Left ventricle myocardium inferior (tissue), 1 donor: ENCODE measurements around the gene BARHL1. TPM values are rescaled to one million over a fixed set of nuclear protein-coding genes. Genes with fewer than 3 reads are reported as not detected.

Experiments
- DNase-seq: peaks from one replicate; pipeline ENCODE4 v3.0.0-alpha.2; 2020
- H3K27ac ChIP-seq: fragments of 200-600 bp; replicated peaks from 2 replicates; pipeline ENCODE4 v1.8.0; 2021
- H3K27me3 ChIP-seq: fragments of 200-600 bp; 2 replicates; pipeline ENCODE4 v1.8.0; 2021; ENCODE audit warnings: low read depth
- H3K36me3 ChIP-seq: fragments of 200-600 bp; 2 replicates; pipeline ENCODE4 v1.8.0; 2021
- H3K4me1 ChIP-seq: fragments of 200-600 bp; 2 replicates; pipeline ENCODE4 v1.8.0; 2021
- H3K4me3 ChIP-seq: fragments of 200-600 bp; 2 replicates; pipeline ENCODE4 v1.8.0; 2021; ENCODE audit warnings: mild to moderate bottlenecking, moderate library complexity
- H3K9me3 ChIP-seq: fragments of 200-600 bp; replicated peaks from 2 replicates; pipeline ENCODE4 v1.8.0; 2021
- intact Hi-C: fragments of 100-400 bp; cut with micrococcal nuclease; formaldehyde crosslinking; loops from one replicate; pipeline ENCODE4 v1.11.0; 2022
- total RNA-seq: library from RNA; stranded (reverse); fragmentation: NEBNext Ultra II Directional; extraction: Animal tissue kit (Norgen Biotek cat#: 25700); gene quantifications from one replicate; pipeline ENCODE4 v1.2.1, GENCODE V29; 2021
- TF ChIP-seq, protein P1 (sequence below): fragments of 200-600 bp; IDR thresholded peaks from 2 replicates; pipeline ENCODE4 v1.8.0; 2021; ENCODE audit warnings: antibody characterized with exemption, mild to moderate bottlenecking, borderline replicate concordance
- donor health status: DM: no; HTN: yes; CAD: no; lungs with severe emphysema.

The BARHL1 gene
- total RNA-seq, 1 donor from 2014 or later: not detected

DNA sequence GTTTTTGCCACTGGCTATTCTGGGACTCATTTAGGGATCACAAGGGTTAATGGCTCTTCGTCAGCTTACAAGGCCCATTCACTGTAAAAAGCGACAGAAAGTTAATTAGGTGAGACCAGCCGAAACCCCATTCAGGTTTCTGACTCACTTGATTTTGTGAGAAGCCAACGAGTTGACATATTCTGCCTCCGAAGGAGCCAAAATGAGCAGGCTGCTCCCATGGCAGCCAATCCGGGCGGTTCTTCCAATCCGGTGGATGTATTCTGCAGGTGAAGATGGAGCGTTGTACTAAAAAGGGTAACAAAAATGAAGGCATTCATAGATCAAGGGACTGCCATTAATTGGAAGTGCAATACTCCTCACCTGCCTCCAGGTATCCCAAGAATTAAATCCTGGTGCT is 47.7 kb downstream of the BARHL1 start:
- Histone ChIP-seq H3K27ac (no peak overlapping the region), H3K9me3 (no peaks in the 10 kb centered on the region), H3K36me3 (peaks cover 55% of the 10 kb centered on the region), H3K4me1 (no peaks in the 10 kb centered on the region), H3K27me3 (no peaks in the 10 kb centered on the region), H3K4me3 (no peak overlapping the region)
- intact Hi-C loops: no loop called here
- no peak for DNase-seq
- TF ChIP-seq, protein P1, sequence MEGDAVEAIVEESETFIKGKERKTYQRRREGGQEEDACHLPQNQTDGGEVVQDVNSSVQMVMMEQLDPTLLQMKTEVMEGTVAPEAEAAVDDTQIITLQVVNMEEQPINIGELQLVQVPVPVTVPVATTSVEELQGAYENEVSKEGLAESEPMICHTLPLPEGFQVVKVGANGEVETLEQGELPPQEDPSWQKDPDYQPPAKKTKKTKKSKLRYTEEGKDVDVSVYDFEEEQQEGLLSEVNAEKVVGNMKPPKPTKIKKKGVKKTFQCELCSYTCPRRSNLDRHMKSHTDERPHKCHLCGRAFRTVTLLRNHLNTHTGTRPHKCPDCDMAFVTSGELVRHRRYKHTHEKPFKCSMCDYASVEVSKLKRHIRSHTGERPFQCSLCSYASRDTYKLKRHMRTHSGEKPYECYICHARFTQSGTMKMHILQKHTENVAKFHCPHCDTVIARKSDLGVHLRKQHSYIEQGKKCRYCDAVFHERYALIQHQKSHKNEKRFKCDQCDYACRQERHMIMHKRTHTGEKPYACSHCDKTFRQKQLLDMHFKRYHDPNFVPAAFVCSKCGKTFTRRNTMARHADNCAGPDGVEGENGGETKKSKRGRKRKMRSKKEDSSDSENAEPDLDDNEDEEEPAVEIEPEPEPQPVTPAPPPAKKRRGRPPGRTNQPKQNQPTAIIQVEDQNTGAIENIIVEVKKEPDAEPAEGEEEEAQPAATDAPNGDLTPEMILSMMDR: no peak

DNA sequence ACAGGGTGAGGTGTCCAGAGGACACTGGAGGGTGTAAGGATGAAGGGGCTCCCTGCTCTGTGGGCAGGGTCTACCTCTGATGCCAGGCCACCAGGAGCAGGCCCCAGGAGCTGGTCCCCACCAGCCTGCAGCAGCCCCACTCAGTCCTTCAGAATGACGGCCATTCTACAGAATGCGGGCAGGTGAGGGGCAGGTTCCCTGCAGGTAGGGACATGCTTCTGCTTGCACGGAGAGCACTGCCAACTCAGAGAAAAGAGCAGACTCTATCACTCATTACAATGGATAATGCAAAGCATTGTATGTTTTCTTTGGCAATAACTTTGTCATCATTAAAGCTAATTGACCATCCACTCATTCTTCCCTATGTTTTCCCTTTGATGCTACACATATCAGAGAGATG is 48.4 kb downstream of the BARHL1 start:
- TF ChIP-seq, protein P1: no peak
- no peaks in the 10 kb centered on the region for H3K27me3 ChIP-seq

GRCh38 chr9:132631280-132631679 is 48.9 kb downstream of the BARHL1 start:
- peaks cover 47% of the 10 kb centered on the region for H3K36me3 ChIP-seq
- intact Hi-C loops: no loop called here

More for the DNA sequence above, 48.4 kb downstream of the BARHL1 start:
- DNase-seq: no peak
- Histone ChIP-seq H3K4me3 (no peak overlapping the region), H3K4me1 (no peaks in the 10 kb centered on the region), H3K9me3 (no peaks in the 10 kb centered on the region), H3K36me3 (peaks cover 48% of the 10 kb centered on the region), H3K27ac (no peak overlapping the region)
- intact Hi-C loops: no loop called here

DNA sequence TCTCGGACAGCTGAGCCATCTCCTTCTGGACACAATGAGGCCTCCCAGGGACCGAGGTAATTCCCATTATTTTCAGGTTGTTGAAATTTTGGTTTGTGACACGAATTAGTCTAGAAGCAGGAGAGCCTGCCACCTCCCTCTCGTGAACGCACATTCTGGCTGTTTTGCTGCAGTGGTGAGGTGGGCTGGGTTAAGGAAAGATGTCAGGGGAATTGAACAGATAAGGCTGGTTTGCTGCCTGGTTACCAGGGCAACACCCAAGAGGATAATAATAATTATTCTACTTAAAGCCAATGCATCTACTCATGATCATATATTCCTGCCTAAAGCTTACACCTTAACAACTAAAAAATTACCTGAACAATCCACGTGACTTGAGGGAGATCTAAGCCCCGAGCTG is 49.3 kb downstream of the BARHL1 start:
- no peaks in the 10 kb centered on the region for H3K4me1 ChIP-seq
- no peak for DNase-seq
- TF ChIP-seq, protein P1: no peak
- no peaks in the 10 kb centered on the region for H3K27me3 ChIP-seq
- intact Hi-C loops: no loop called here
- no peak overlapping the region for H3K4me3 ChIP-seq
- no peak overlapping the region for H3K27ac ChIP-seq
- no peaks in the 10 kb centered on the region for H3K9me3 ChIP-seq
- peaks cover 51% of the 10 kb centered on the region for H3K36me3 ChIP-seq

More at GRCh38 chr9:132631280-132631679, 48.9 kb downstream of the BARHL1 start:
- Histone ChIP-seq H3K9me3 (no peaks in the 10 kb centered on the region), H3K27me3 (no peaks in the 10 kb centered on the region), H3K27ac (no peak overlapping the region), H3K4me1 (no peaks in the 10 kb centered on the region), H3K4me3 (no peak overlapping the region)
- TF ChIP-seq, protein P1: no peak
- no peak for DNase-seq

GRCh38 chr9:132632413-132633129 is 50.2 kb downstream of the BARHL1 start:
- H3K4me1 ChIP-seq: no peaks in the 10 kb centered on the region
- H3K4me3 ChIP-seq: no peak overlapping the region
- no peak overlapping the region for H3K27ac ChIP-seq
- TF ChIP-seq, protein P1: no peak
- no peaks in the 10 kb centered on the region for H3K9me3 ChIP-seq
- no peaks in the 10 kb centered on the region for H3K27me3 ChIP-seq
- intact Hi-C loops: no loop called here
- DNase-seq: no peak
- peaks cover 58% of the 10 kb centered on the region for H3K36me3 ChIP-seq
